Measurements from ENCODE around the gene TTLL7. TPM values are rescaled to one million over a fixed set of nuclear protein-coding genes. Genes with fewer than 3 reads are reported as not detected.

TTLL7 gene
- 10 to 100 TPM; 13.7 to 15.0 TPM for total RNA-seq
- polyA plus RNA-seq (ENCODE audit: insufficient read length in 6 of 6) = 1 to 10 TPM; 3.9 to 7.0 (median 5.9) TPM
- long read RNA-seq, donor 1 = 0 reads
- long read RNA-seq, donor 2, partial matches to known transcripts = 0 of 1 reads
- long read RNA-seq, donor 2, other reads (novel, unspliced or antisense) = 0 of 1 reads
- long read RNA-seq, donor 3 = 0 reads
- long read RNA-seq, donor 4, partial matches to known transcripts = 4 of 4 reads
- long read RNA-seq, donor 4, other reads (novel, unspliced or antisense) = 0 of 4 reads
- long read RNA-seq, donor 5 = 0 reads
- long read RNA-seq, donor 6 = 0 reads
- long read RNA-seq, donor 7 = 0 reads
- long read RNA-seq, donor 8 = 0 reads
- long read RNA-seq, donor 9 = 0 reads
- long read RNA-seq, donor 10, partial matches to known transcripts = 5 of 5 reads
- long read RNA-seq, donor 10, other reads (novel, unspliced or antisense) = 0 of 5 reads
- long read RNA-seq, donor 11, partial matches to known transcripts = 0 of 1 reads
- long read RNA-seq, donor 11, other reads (novel, unspliced or antisense) = 0 of 1 reads
- long read RNA-seq, donor 12 = 0 reads

GRCh38 chr1:83998498-83999315 lies at the start of gene TTLL7:
TTLL7 (minus strand) TSS chr1:83999132; CDS start chr1:83952211, 46,921 bp downstream.
- Histone ChIP-seq H3K27me3 (peaks cover 0 to 55% of the 10 kb centered on the region in 2 donors), H3K4me3 (peak within 1 kb of the TSS; percentile 61 to 84), H3K4me1 (peaks cover 0 to 5% of the 10 kb centered on the region in 2 donors), H3K27ac (peak within 1 kb of the TSS in 1 of 2 donors; percentile 77), H3K36me3 (no peaks in the 10 kb centered on the region), H3K9me3 (no peaks in the 10 kb centered on the region)
- intact Hi-C loops (cut with DNase I) = no loop called here
- peak; percentile 60 to 92 (median 72) for DNase-seq
- TF ChIP-seq CTCF (IDR thresholded peaks at IDR 0.05) = no peak
- peak; percentile 98 for ATAC-seq

GRCh38 chr1:84042461-84042860 lies 43.5 kb upstream of the TTLL7 start:
- intact Hi-C loops (cut with DNase I) = no loop called here
- TF ChIP-seq CTCF (IDR thresholded peaks at IDR 0.05) = no peak
- no peaks in the 10 kb centered on the region for H3K36me3 ChIP-seq
- no peak overlapping the region for H3K4me3 ChIP-seq
- H3K9me3 ChIP-seq = no peaks in the 10 kb centered on the region
- DNase-seq = no peak
- H3K4me1 ChIP-seq = no peaks in the 10 kb centered on the region
- H3K27ac ChIP-seq = no peak overlapping the region
- H3K27me3 ChIP-seq = no peaks in the 10 kb centered on the region
- no peak for ATAC-seq

- Histone ChIP-seq H3K4me3 (no peak overlapping the region), H3K4me1 (no peaks in the 10 kb centered on the region), H3K27ac (no peak overlapping the region), H3K36me3 (no peaks in the 10 kb centered on the region), H3K9me3 (peaks cover 0 to 3% of the 10 kb centered on the region in 2 donors), H3K27me3 (no peaks in the 10 kb centered on the region)
- intact Hi-C loops (cut with DNase I) = no loop called here
- ATAC-seq (no peak), DNase-seq (no peak)
- no peak for TF ChIP-seq CTCF (IDR thresholded peaks at IDR 0.05)
Observed at GRCh38 chr1:84037758-84038611, 39.1 kb upstream of the TTLL7 start.

GRCh38 chr1:84031802-84032327 lies 32.9 kb upstream of the TTLL7 start:
- Histone ChIP-seq H3K4me1 (no peaks in the 10 kb centered on the region), H3K36me3 (no peaks in the 10 kb centered on the region), H3K4me3 (no peak overlapping the region), H3K27ac (no peak overlapping the region), H3K9me3 (peaks cover 0 to 3% of the 10 kb centered on the region in 2 donors), H3K27me3 (no peaks in the 10 kb centered on the region)
- DNase-seq = no peak
- TF ChIP-seq CTCF (IDR thresholded peaks at IDR 0.05) = no peak
- no peak for ATAC-seq
- intact Hi-C loops (cut with DNase I) = no loop called here
